Ovary (tissue), 9 donors: ENCODE measurements around the gene DEFB125. TPM values are rescaled to one million over a fixed set of nuclear protein-coding genes. Genes with fewer than 3 reads are reported as not detected.

Experiments used
- DNase-seq, 5 donors: peaks; one replicate each; pipeline ENCODE4 v3.0.0-alpha.2; 2019 to 2020
- H3K27ac ChIP-seq, 2 donors: fragments of 200-600 bp; one replicate each; pipeline versions ENCODE4 v1.5.1 to v1.8.0; 2019 to 2022
- H3K27me3 ChIP-seq: fragments of 200-600 bp; one replicate; pipeline ENCODE4 v1.8.0; 2022
- H3K36me3 ChIP-seq: fragments of 200-600 bp; sonication (generic); one replicate; pipeline ENCODE4 v1.5.1; 2019
- H3K4me1 ChIP-seq: one replicate; pipeline ENCODE4 v1.8.1; 2013; ENCODE audit warnings: mild to moderate bottlenecking, moderate library complexity; ENCODE audit not compliant: insufficient read depth
- H3K4me3 ChIP-seq: fragments of 200-600 bp; sonication (generic); one replicate; pipeline ENCODE4 v1.5.1; 2017
- H3K9me3 ChIP-seq, 2 donors: fragments of 200-600 bp in 1 of 2; sonication (generic) in 1 of 2; one replicate each; pipeline versions ENCODE4 v1.5.1 to v1.8.1; 2013 to 2019; ENCODE audit warnings: mild to moderate bottlenecking in 1 of 2, moderate library complexity in 1 of 2
- EP300 ChIP-seq: sonication (generic); formaldehyde crosslinking; IDR thresholded peaks from one replicate; pipeline ENCODE4 v1.6.1; 2017; ENCODE audit warnings: antibody characterized with exemption
- POLR2A ChIP-seq: fragments of 450-650 bp; IDR thresholded peaks from one replicate; pipeline ENCODE4 v1.6.1; 2017; ENCODE audit warnings: antibody characterized with exemption, mild to moderate bottlenecking, moderate library complexity
- WGBS, 3 donors: extraction: QIAGEN DNeasy Blood & Tissue Kit in 1 of 3; methylation state at CpG; one replicate each; pipeline versions ENCODE4 v1.1.5 to v1.1.7; 2013 to 2017; 5-methylcytosine and 5-hydroxymethylcytosine counted together
- intact Hi-C, 4 donors: fragments of 100-400 bp; cut with DNase I; formaldehyde crosslinking; loops; one replicate each; pipeline versions ENCODE4 v1.11.0 to v1.15.1; 2022 to 2023
- polyA plus RNA-seq, 2 donors: library from polyadenylated mRNA; stranded (reverse); fragments of 200-250 nt in 1 of 2; fragments of 350-450 nt in 1 of 2; fragmentation: Illumina TruSeq in 1 of 2; extraction: RNeasy Lipid Tissue Mini Kit (QIAGEN cat#74804) in 1 of 2; gene quantifications; one replicate each; pipeline ENCODE4 v1.2.3, GENCODE V29; 2013 to 2014
- total RNA-seq, 7 donors: library from RNA; depleted of rRNA in 2 of 7; stranded (reverse); fragments of >200 nt in 2 of 7; fragmentation: NEBNext Ultra II Directional in 3 of 7; extraction: Animal tissue kit (Norgen Biotek cat#: 25700) in 3 of 7; gene quantifications; one replicate each; pipeline versions ENCODE4 v1.1.0 to v1.2.4, GENCODE V29; 2016 to 2023
- TF ChIP-seq, protein P1 (sequence below), 3 donors: fragments of 450-650 bp in 2 of 3; fragments of 200-600 bp in 1 of 3; IDR thresholded peaks; one replicate each; pipeline versions ENCODE4 v1.5.1 to v1.8.0; 2016 to 2022; ENCODE audit warnings: antibody characterized with exemption in 3 of 3, mild to moderate bottlenecking in 1 of 3
- donor health status: DM: no; HTN: no; CAD: no; lungs with moderate emphysema.
- donor health status: DM: no; HTN: no; CAD: no.
- donor health status: Bipolar disorder and iron deficiency.
- donor health status: DM: yes; HTN: yes; CAD: no.
- donor health status: DM: no; HTN: no; CAD: no.
- donor health status: DM: yes; HTN: yes; CAD: no.

Gene DEFB125
- total and polyA plus RNA-seq, 9 donors: not detected

DNA sequence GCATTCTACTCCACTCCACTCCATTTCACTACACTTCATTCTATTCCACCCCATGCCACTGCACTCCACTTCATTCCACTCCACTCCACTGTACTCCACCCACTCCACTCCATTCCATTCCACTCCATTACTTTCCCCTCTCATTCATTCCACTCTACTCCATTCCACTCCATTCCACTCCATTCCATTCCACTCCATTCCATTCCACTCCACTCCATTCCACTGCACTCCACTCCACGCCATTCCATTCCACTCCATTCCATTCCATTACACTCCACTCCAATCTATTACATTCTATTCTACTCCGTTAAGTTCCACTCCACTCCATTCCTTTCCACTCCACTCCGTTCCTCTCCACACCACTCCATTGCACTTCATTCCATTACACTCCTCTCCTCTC is 25.0 kb upstream of the DEFB125 start:
- no peak for DNase-seq
- WGBS, 3 donors: 73 to 85% (median 80%) methylated on average over 3 of the region's 3 CpGs
- intact Hi-C loops: no loop called here
- H3K27ac ChIP-seq: no peak overlapping the region
- no peaks in the 10 kb centered on the region for H3K4me1 ChIP-seq
- peaks cover 0 to 10% of the 10 kb centered on the region in 2 donors for H3K9me3 ChIP-seq
- no peaks in the 10 kb centered on the region for H3K27me3 ChIP-seq
- no peaks in the 10 kb centered on the region for H3K36me3 ChIP-seq
- H3K4me3 ChIP-seq: no peak overlapping the region
- TF ChIP-seq POLR2A (no peak), EP300 (no peak)
- TF ChIP-seq, protein P1, sequence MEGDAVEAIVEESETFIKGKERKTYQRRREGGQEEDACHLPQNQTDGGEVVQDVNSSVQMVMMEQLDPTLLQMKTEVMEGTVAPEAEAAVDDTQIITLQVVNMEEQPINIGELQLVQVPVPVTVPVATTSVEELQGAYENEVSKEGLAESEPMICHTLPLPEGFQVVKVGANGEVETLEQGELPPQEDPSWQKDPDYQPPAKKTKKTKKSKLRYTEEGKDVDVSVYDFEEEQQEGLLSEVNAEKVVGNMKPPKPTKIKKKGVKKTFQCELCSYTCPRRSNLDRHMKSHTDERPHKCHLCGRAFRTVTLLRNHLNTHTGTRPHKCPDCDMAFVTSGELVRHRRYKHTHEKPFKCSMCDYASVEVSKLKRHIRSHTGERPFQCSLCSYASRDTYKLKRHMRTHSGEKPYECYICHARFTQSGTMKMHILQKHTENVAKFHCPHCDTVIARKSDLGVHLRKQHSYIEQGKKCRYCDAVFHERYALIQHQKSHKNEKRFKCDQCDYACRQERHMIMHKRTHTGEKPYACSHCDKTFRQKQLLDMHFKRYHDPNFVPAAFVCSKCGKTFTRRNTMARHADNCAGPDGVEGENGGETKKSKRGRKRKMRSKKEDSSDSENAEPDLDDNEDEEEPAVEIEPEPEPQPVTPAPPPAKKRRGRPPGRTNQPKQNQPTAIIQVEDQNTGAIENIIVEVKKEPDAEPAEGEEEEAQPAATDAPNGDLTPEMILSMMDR (IDR thresholded peaks at IDR 0.05): no peak

DNA sequence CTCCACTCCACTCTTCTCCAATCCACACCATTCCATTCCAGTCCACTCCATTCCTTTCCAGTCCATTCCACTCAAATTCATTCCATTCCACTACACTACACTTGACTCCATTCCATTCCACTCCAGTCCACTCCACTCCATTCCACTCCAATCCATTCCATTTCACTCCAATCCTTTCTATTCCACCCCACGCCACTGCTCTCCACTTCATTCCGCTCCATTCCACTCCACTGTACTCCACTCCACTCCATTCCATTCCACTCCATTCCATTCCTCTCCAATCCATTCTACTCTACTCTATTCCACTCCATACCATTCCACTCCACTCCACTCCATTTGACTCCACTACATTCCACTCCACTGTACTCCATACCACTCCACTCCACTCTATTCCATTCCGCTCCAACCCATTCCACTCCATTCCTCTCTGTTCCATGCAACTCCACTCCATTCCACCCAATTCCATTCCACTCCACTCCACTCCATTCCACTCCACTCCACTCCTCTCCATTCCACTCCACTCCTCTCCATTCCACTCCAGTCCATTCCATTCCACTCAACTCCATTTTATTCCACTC is 23.4 kb upstream of the DEFB125 start:
- no peaks in the 10 kb centered on the region for H3K36me3 ChIP-seq
- H3K4me3 ChIP-seq: no peak overlapping the region
- TF ChIP-seq POLR2A (no peak), EP300 (no peak)
- TF ChIP-seq, protein P1 (IDR thresholded peaks at IDR 0.05): no peak
- H3K4me1 ChIP-seq: no peaks in the 10 kb centered on the region
- peaks cover 0 to 10% of the 10 kb centered on the region in 2 donors for H3K9me3 ChIP-seq
- 76 to 96% (median 95%) methylated on average over 3 of the region's 3 CpGs for WGBS, 3 donors
- intact Hi-C loops: no loop called here
- H3K27me3 ChIP-seq: no peaks in the 10 kb centered on the region
- H3K27ac ChIP-seq: no peak overlapping the region
- DNase-seq: no peak

DNA sequence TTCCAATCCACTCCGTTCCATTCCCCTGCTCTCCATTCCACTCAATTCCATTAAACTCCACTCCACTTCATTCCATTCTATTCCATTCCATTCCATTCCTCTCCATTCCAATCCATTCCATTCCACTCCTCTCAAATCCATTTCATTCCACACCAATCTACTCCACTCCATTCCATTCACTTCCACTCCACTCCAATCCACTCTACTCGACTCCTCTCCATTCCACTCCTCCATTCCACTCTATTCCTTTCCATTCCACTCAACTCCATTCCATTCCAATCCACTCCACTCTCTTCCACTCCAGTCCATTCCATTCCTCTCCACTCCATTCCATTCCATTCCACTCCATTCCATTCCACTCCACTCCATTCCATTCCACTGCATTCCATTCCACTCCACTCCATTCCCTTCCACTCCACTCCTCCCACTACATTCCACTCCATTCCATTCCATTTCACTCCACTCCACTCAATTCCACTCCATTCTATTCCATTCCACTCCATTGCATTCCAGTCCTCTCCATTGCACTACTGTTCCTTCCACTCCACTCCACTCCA is 22.6 kb upstream of the DEFB125 start:
- no peak for DNase-seq
- Histone ChIP-seq H3K27ac (no peak overlapping the region), H3K9me3 (peaks cover 0 to 10% of the 10 kb centered on the region in 2 donors), H3K4me3 (no peak overlapping the region), H3K4me1 (no peaks in the 10 kb centered on the region), H3K36me3 (no peaks in the 10 kb centered on the region), H3K27me3 (no peaks in the 10 kb centered on the region)
- WGBS, 3 donors: 69 to 83% (median 81%) methylated on average over 2 of the region's 2 CpGs
- no peak for TF ChIP-seq POLR2A
- TF ChIP-seq EP300: no peak
- TF ChIP-seq, protein P1 (IDR thresholded peaks at IDR 0.05): no peak
- intact Hi-C loops: no loop called here

DNA sequence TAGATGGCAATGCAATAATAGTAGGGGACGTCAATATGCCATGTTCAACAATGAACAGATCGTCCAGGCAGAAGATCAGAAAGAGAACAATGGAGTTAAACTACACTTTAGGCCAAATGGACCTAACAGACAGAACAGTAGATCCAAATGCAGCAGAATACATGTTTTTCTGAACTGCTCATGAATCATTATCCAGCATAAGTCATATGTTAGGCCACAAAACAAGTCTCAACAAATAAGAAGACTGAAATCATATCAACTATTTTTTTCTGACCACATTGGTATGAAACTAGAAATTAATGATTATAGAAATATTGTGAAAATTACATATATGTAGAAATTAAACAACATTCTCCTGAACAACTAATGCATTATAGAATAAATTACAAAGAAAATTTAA is 10.2 kb upstream of the DEFB125 start:
- H3K27ac ChIP-seq: no peak overlapping the region
- H3K27me3 ChIP-seq: no peaks in the 10 kb centered on the region
- no peak for DNase-seq
- no peaks in the 10 kb centered on the region for H3K36me3 ChIP-seq
- intact Hi-C loops: no loop called here
- 42 to 55% (median 46%) methylated on average over 2 of the region's 2 CpGs for WGBS, 3 donors
- TF ChIP-seq EP300: no peak
- TF ChIP-seq POLR2A: no peak
- TF ChIP-seq, protein P1 (IDR thresholded peaks at IDR 0.05): no peak
- H3K9me3 ChIP-seq: peaks cover 0 to 3% of the 10 kb centered on the region in 2 donors
- H3K4me3 ChIP-seq: no peak overlapping the region
- no peaks in the 10 kb centered on the region for H3K4me1 ChIP-seq
